ENCODE measurements around the gene CCDC57.

DNA sequence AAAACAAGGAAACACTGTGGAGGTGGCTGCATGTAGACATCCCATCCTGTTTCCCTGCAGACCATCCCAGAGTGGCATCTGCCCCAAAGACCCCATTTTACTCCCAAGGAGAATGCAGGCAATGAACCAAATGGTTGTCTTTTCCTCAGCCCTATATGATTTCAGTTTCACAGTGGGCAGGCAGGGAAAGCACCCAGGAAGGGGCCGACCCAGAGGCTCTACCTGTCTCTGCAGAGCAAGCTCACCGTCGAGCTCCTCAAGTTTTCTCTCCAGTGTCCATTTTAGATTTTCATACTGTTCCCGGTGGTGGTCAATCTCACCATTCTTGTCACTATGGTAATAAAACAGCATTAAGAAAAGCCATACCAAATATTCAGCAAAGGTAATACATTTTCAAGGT is 14.6 kb downstream of the CCDC57 start:
- TF ChIP-seq CTCF (IDR thresholded peaks at IDR 0.05) (no peak), POLR2A (IDR thresholded peaks at IDR 0.05; ENCODE audit: low read depth) (no peak), EP300 (IDR thresholded peaks at IDR 0.05) (no peak)

All from esophagus muscularis mucosa (tissue), 4 donors.